Panc1 (cell line): ENCODE results near the gene HYPK. TPM values are rescaled to one million over a fixed set of nuclear protein-coding genes. Genes with fewer than 3 reads are reported as not detected.
"Not testable (repeated sequence)": the region's sequence is repeated elsewhere in the genome, so short reads cannot be mapped to it uniquely, and the experiment has no call there.

Experiments used
- ATAC-seq: fragments of 200-7000 bp; cut with Tn5 transposase; 2 replicates; pipeline ENCODE4 v1.9.1; 2020; ENCODE audit warnings: mild to moderate bottlenecking, moderate library complexity
- BruUV-seq: library from RNA; stranded (reverse); fragments of 400-500 nt; replicated peaks from 2 replicates; lab custom pipeline; 2021; lab: Mats Ljungman, UMichigan
- CTCF ChIA-PET: fragments of 300-600 bp; sonication (Branson Sonifier 250); formaldehyde crosslinking; loops from one replicate; lab custom pipeline; 2022; ENCODE audit warnings: antibody characterized with exemption; lab: Charles Lee
- POLR2A ChIA-PET: fragments of 300-600 bp; sonication (Branson Sonifier 250); formaldehyde crosslinking; loops from one replicate; lab custom pipeline; 2022; ENCODE audit warnings: antibody characterized with exemption; lab: Charles Lee
- DNase-seq: peaks from one replicate; pipeline ENCODE4 v3.0.0-alpha.2; 2010; ENCODE audit warnings: low read depth, low spot score
- H3K27ac ChIP-seq: 2 replicates; pipeline ENCODE4 v1.5.1; 2011; ENCODE audit warnings: mild to moderate bottlenecking, low read length, inconsistent platforms
- H3K27me3 ChIP-seq: fragments of 200-500 bp; sonication (Bioruptor generic); 2 replicates; pipeline ENCODE4 v1.6.0; 2014; ENCODE audit warnings: low read length, inconsistent platforms; ENCODE audit not compliant: control insufficient read depth, insufficient read depth
- H3K36me3 ChIP-seq: fragments of 200-500 bp; sonication (Bioruptor generic); 2 replicates; pipeline ENCODE4 v1.5.1; 2014; ENCODE audit warnings: inconsistent platforms, mild to moderate bottlenecking, low read length, moderate library complexity; ENCODE audit not compliant: control insufficient read depth, insufficient read depth
- H3K4me1 ChIP-seq: 2 replicates; pipeline ENCODE4 v1.5.1; 2011; ENCODE audit warnings: inconsistent platforms, mild to moderate bottlenecking, low read length, moderate library complexity; ENCODE audit not compliant: control insufficient read depth, insufficient read depth
- H3K4me3 ChIP-seq, 2 experiments: 2 replicates each; pipeline ENCODE4 v1.5.1; 2011 to 2012; ENCODE audit warnings: low read depth in 2 of 2, low read length in 2 of 2, mild to moderate bottlenecking in 2 of 2, inconsistent platforms in 1 of 2, moderate library complexity in 1 of 2
- H3K9me3 ChIP-seq: fragments of 200-500 bp; sonication (Bioruptor generic); 2 replicates; pipeline ENCODE4 v1.5.1; 2014; ENCODE audit warnings: low read depth, mild to moderate bottlenecking, inconsistent platforms, low read length, moderate library complexity; ENCODE audit not compliant: control insufficient read depth, insufficient read depth
- CTCF ChIP-seq: fragments of 450-650 bp; IDR thresholded peaks from 2 replicates; pipeline ENCODE4 v1.5.1; 2017; ENCODE audit warnings: mild to moderate bottlenecking
- POLR2AphosphoS5 ChIP-seq: IDR thresholded peaks from 2 replicates; pipeline ENCODE4 v1.6.1; 2012; ENCODE audit warnings: mild to moderate bottlenecking, low read depth, low read length, moderate library complexity
- REST ChIP-seq, 2 experiments: IDR thresholded peaks; 2 replicates each; pipeline ENCODE4 v1.6.1; 2011 to 2012; ENCODE audit warnings: low read depth in 2 of 2, control low read depth in 1 of 2, low read length in 1 of 2, mild to moderate bottlenecking in 1 of 2, moderate library complexity in 1 of 2; ENCODE audit not compliant: insufficient read depth in 1 of 2
- SIN3A ChIP-seq: IDR thresholded peaks from 2 replicates; pipeline ENCODE4 v1.6.1; 2012; ENCODE audit warnings: low read depth, mild to moderate bottlenecking, low read length, moderate library complexity, borderline replicate concordance; ENCODE audit not compliant: insufficient read depth
- TCF7L2 ChIP-seq: IDR thresholded peaks from 2 replicates; pipeline ENCODE4 v1.6.1; 2011; ENCODE audit warnings: mild to moderate bottlenecking, low read depth, low read length, inconsistent platforms
- in situ Hi-C: cut with HindIII; loops from 2 replicates; pipeline ENCODE4 v1.10.0; 2016; ENCODE audit warnings: low sequenced_read_pairs, low pct_unique_long_range_greater_than_20kb
- intact Hi-C: fragments of 100-400 bp; cut with micrococcal nuclease; formaldehyde crosslinking; loops from one replicate; pipeline ENCODE4 v1.10.0; 2022; ENCODE audit not compliant: unreplicated experiment
- total RNA-seq: library from RNA; stranded (reverse); gene quantifications from one replicate; pipeline ENCODE4 v1.2.1, GENCODE V29; 2021; ENCODE audit not compliant: unreplicated experiment

The HYPK gene
- total RNA-seq, 1 experiment from 2014 or later: 24.8 TPM

GRCh38 chr15:43808435-43808950 is 8.1 kb downstream of the HYPK start:
- H3K9me3 ChIP-seq: no peaks in the 10 kb centered on the region
- ChIA-PET POLR2A (no interaction called here), CTCF (no interaction called here)
- H3K27ac ChIP-seq: no peak overlapping the region
- no peaks in the 10 kb centered on the region for H3K27me3 ChIP-seq
- ATAC-seq (no peak), DNase-seq (no peak)
- BruUV-seq: no TSS peak
- in situ Hi-C loops: no loop called here
- H3K4me3 ChIP-seq: no peak overlapping the region
- TF ChIP-seq SIN3A (no peak), TCF7L2 (no peak), POLR2AphosphoS5 (no peak), REST (IDR thresholded peaks at IDR 0.05; ENCODE audit: insufficient read depth in 1 of 2, low read depth in 2 of 2, low read length in 1 of 2) (no peak), CTCF (no peak)
- no peaks in the 10 kb centered on the region for H3K4me1 ChIP-seq
- intact Hi-C loops: no loop called here
- H3K36me3 ChIP-seq: peaks cover 33% of the 10 kb centered on the region

- DNase-seq (no peak), ATAC-seq (no peak)
- TF ChIP-seq POLR2AphosphoS5 (no peak), TCF7L2 (no peak), CTCF (no peak), SIN3A (no peak), REST (IDR thresholded peaks at IDR 0.05; ENCODE audit: insufficient read depth in 1 of 2, low read depth in 2 of 2, low read length in 1 of 2) (no peak)
- no peak overlapping the region for H3K4me3 ChIP-seq
- in situ Hi-C loops: no loop called here
- no peaks in the 10 kb centered on the region for H3K27me3 ChIP-seq
- ChIA-PET CTCF (no interaction called here), POLR2A (no interaction called here)
- BruUV-seq: no TSS peak
- no peaks in the 10 kb centered on the region for H3K9me3 ChIP-seq
- H3K4me1 ChIP-seq: no peaks in the 10 kb centered on the region
- intact Hi-C loops: no loop called here
- H3K36me3 ChIP-seq: peaks cover 33% of the 10 kb centered on the region
- no peak overlapping the region for H3K27ac ChIP-seq
Observed at GRCh38 chr15:43808960-43809678, 8.7 kb downstream of the HYPK start.

GRCh38 chr15:43815064-43815463 is 14.7 kb downstream of the HYPK start:
- intact Hi-C loops, H3K4me1 ChIP-seq, in situ Hi-C loops, H3K27ac ChIP-seq, POLR2A ChIA-PET, CTCF ChIA-PET, DNase-seq, H3K9me3 ChIP-seq, H3K4me3 ChIP-seq, ATAC-seq, BruUV-seq, H3K27me3 ChIP-seq: not testable (repeated sequence)
- peaks cover 18% of the 10 kb centered on the region for H3K36me3 ChIP-seq
